Measurements from ENCODE around the gene TMEM176B.

TMEM176B gene

GRCh38 chr7:150835702-150836280 lies 35.6 kb upstream of the TMEM176B start:
- Histone ChIP-seq H3K4me3 (ENCODE audit: low read length) (no peak overlapping the region), H2BK5ac (ENCODE audit: low read length) (no peak overlapping the region), H3K4ac (ENCODE audit: low read depth, low read length) (no peak overlapping the region), H2BK15ac (replicated peaks; ENCODE audit: low read depth) (no peak overlapping the region), H3K23ac (ENCODE audit: low read length) (no peak overlapping the region), H3K79me2 (ENCODE audit: control insufficient read depth, insufficient read depth, low read length) (no peaks in the 10 kb centered on the region), H4K5ac (ENCODE audit: low read length) (no peak overlapping the region), H3K4me2 (ENCODE audit: low read length) (no peak overlapping the region), H3K18ac (ENCODE audit: low read length) (no peak overlapping the region), H3K56ac (ENCODE audit: low read length) (no peak overlapping the region), H2BK120ac (ENCODE audit: low read depth, low read length) (no peak overlapping the region), H3K27me3 (ENCODE audit: insufficient read depth, low read length, poor library complexity) (no peaks in the 10 kb centered on the region), H3K4me1 (ENCODE audit: control insufficient read depth, low read depth, low read length) (no peaks in the 10 kb centered on the region), H3K36me3 (ENCODE audit: control insufficient read depth, insufficient read depth, low read length) (no peaks in the 10 kb centered on the region), H3K27ac (ENCODE audit: low read depth, low read length) (no peak overlapping the region), H2AK5ac (ENCODE audit: low read length) (no peak overlapping the region), H4K8ac (ENCODE audit: low read depth, low read length) (no peak overlapping the region), H3K9ac (ENCODE audit: low read length) (no peak overlapping the region), H3K79me1 (ENCODE audit: low read length) (no peaks in the 10 kb centered on the region)
- no peak for DNase-seq
- WGBS (ENCODE audit: extremely low coverage, insufficient coverage, low lambda C conversion rate): no CpG with 5 or more reads among the region's 6 CpGs

- H3K18ac ChIP-seq (ENCODE audit: low read length): no peak overlapping the region
- H3K56ac ChIP-seq (ENCODE audit: low read length): no peak overlapping the region
- H3K4me3 ChIP-seq (ENCODE audit: low read length): no peak overlapping the region
These were observed 34.9 kb upstream of the TMEM176B start for GRCh38 chr7:150835019-150835418.

GRCh38 chr7:150831851-150832250 lies 31.7 kb upstream of the TMEM176B start:
- no peak overlapping the region for H3K4me3 ChIP-seq (ENCODE audit: low read length)
- H4K5ac ChIP-seq (ENCODE audit: low read length): no peak overlapping the region
- no peak for DNase-seq
- no peak overlapping the region for H2AK5ac ChIP-seq (ENCODE audit: low read length)
- no peak overlapping the region for H3K23ac ChIP-seq (ENCODE audit: low read length)
- no peaks in the 10 kb centered on the region for H3K79me1 ChIP-seq (ENCODE audit: low read length)
- H3K18ac ChIP-seq (ENCODE audit: low read length): no peak overlapping the region
- no peak overlapping the region for H3K27ac ChIP-seq (ENCODE audit: low read depth, low read length)
- no peaks in the 10 kb centered on the region for H3K27me3 ChIP-seq (ENCODE audit: insufficient read depth, low read length, poor library complexity)
- H2BK120ac ChIP-seq (ENCODE audit: low read depth, low read length): no peak overlapping the region
- H4K8ac ChIP-seq (ENCODE audit: low read depth, low read length): no peak overlapping the region
- H3K4me1 ChIP-seq (ENCODE audit: control insufficient read depth, low read depth, low read length): no peaks in the 10 kb centered on the region
- no CpG with 5 or more reads among the region's 1 CpG for WGBS (ENCODE audit: extremely low coverage, insufficient coverage, low lambda C conversion rate)
- no peak overlapping the region for H3K4me2 ChIP-seq (ENCODE audit: low read length)
- no peak overlapping the region for H3K4ac ChIP-seq (ENCODE audit: low read depth, low read length)
- H3K56ac ChIP-seq (ENCODE audit: low read length): no peak overlapping the region
- H3K79me2 ChIP-seq (ENCODE audit: control insufficient read depth, insufficient read depth, low read length): no peaks in the 10 kb centered on the region
- H3K36me3 ChIP-seq (ENCODE audit: control insufficient read depth, insufficient read depth, low read length): no peaks in the 10 kb centered on the region
- no peak overlapping the region for H2BK15ac ChIP-seq (replicated peaks; ENCODE audit: low read depth)
- H3K9ac ChIP-seq (ENCODE audit: low read length): no peak overlapping the region
- H2BK5ac ChIP-seq (ENCODE audit: low read length): no peak overlapping the region

More at GRCh38 chr7:150835019-150835418, 34.9 kb upstream of the TMEM176B start:
- H2BK5ac ChIP-seq (ENCODE audit: low read length): no peak overlapping the region
- no peak overlapping the region for H4K5ac ChIP-seq (ENCODE audit: low read length)
- no peak overlapping the region for H3K9ac ChIP-seq (ENCODE audit: low read length)
- H3K4me1 ChIP-seq (ENCODE audit: control insufficient read depth, low read depth, low read length): no peaks in the 10 kb centered on the region
- no peaks in the 10 kb centered on the region for H3K79me1 ChIP-seq (ENCODE audit: low read length)
- no peak overlapping the region for H3K4ac ChIP-seq (ENCODE audit: low read depth, low read length)
- no peak overlapping the region for H2BK15ac ChIP-seq (replicated peaks; ENCODE audit: low read depth)
- no peaks in the 10 kb centered on the region for H3K79me2 ChIP-seq (ENCODE audit: control insufficient read depth, insufficient read depth, low read length)
- H3K27me3 ChIP-seq (ENCODE audit: insufficient read depth, low read length, poor library complexity): no peaks in the 10 kb centered on the region
- H3K36me3 ChIP-seq (ENCODE audit: control insufficient read depth, insufficient read depth, low read length): no peaks in the 10 kb centered on the region
- no peak for DNase-seq
- H2AK5ac ChIP-seq (ENCODE audit: low read length): no peak overlapping the region
- no peak overlapping the region for H3K23ac ChIP-seq (ENCODE audit: low read length)
- H3K27ac ChIP-seq (ENCODE audit: low read depth, low read length): no peak overlapping the region
- no peak overlapping the region for H3K4me2 ChIP-seq (ENCODE audit: low read length)
- no CpG with 5 or more reads among the region's 1 CpG for WGBS (ENCODE audit: extremely low coverage, insufficient coverage, low lambda C conversion rate)
- no peak overlapping the region for H2BK120ac ChIP-seq (ENCODE audit: low read depth, low read length)
- H4K8ac ChIP-seq (ENCODE audit: low read depth, low read length): no peak overlapping the region

- H3K56ac ChIP-seq (ENCODE audit: low read length): no peak overlapping the region
- H4K8ac ChIP-seq (ENCODE audit: low read depth, low read length): no peak overlapping the region
- H3K4ac ChIP-seq (ENCODE audit: low read depth, low read length): no peak overlapping the region
- H3K18ac ChIP-seq (ENCODE audit: low read length): no peak overlapping the region
- no peaks in the 10 kb centered on the region for H3K79me1 ChIP-seq (ENCODE audit: low read length)
- H2BK5ac ChIP-seq (ENCODE audit: low read length): no peak overlapping the region
- no peak overlapping the region for H3K23ac ChIP-seq (ENCODE audit: low read length)
- WGBS (ENCODE audit: extremely low coverage, insufficient coverage, low lambda C conversion rate): no CpG with 5 or more reads among the region's 1 CpG
- no peak overlapping the region for H2BK15ac ChIP-seq (replicated peaks; ENCODE audit: low read depth)
- H3K9ac ChIP-seq (ENCODE audit: low read length): no peak overlapping the region
- H3K4me2 ChIP-seq (ENCODE audit: low read length): no peak overlapping the region
- DNase-seq: no peak
- no peaks in the 10 kb centered on the region for H3K79me2 ChIP-seq (ENCODE audit: control insufficient read depth, insufficient read depth, low read length)
- H3K27ac ChIP-seq (ENCODE audit: low read depth, low read length): no peak overlapping the region
- no peak overlapping the region for H4K5ac ChIP-seq (ENCODE audit: low read length)
- H2AK5ac ChIP-seq (ENCODE audit: low read length): no peak overlapping the region
- H3K4me3 ChIP-seq (ENCODE audit: low read length): no peak overlapping the region
- H3K27me3 ChIP-seq (ENCODE audit: insufficient read depth, low read length, poor library complexity): no peaks in the 10 kb centered on the region
- H3K4me1 ChIP-seq (ENCODE audit: control insufficient read depth, low read depth, low read length): no peaks in the 10 kb centered on the region
- no peaks in the 10 kb centered on the region for H3K36me3 ChIP-seq (ENCODE audit: control insufficient read depth, insufficient read depth, low read length)
- H2BK120ac ChIP-seq (ENCODE audit: low read depth, low read length): no peak overlapping the region
These were observed 30.8 kb upstream of the TMEM176B start for GRCh38 chr7:150830937-150831336.

GRCh38 chr7:150829426-150829825 lies 29.3 kb upstream of the TMEM176B start:
- no peak overlapping the region for H2BK5ac ChIP-seq (ENCODE audit: low read length)
- H3K9ac ChIP-seq (ENCODE audit: low read length): no peak overlapping the region
- H3K4ac ChIP-seq (ENCODE audit: low read depth, low read length): no peak overlapping the region
- H3K27ac ChIP-seq (ENCODE audit: low read depth, low read length): no peak overlapping the region
- DNase-seq: no peak
- no peak overlapping the region for H2BK15ac ChIP-seq (replicated peaks; ENCODE audit: low read depth)
- no peaks in the 10 kb centered on the region for H3K79me2 ChIP-seq (ENCODE audit: control insufficient read depth, insufficient read depth, low read length)
- H4K8ac ChIP-seq (ENCODE audit: low read depth, low read length): no peak overlapping the region
- H3K36me3 ChIP-seq (ENCODE audit: control insufficient read depth, insufficient read depth, low read length): no peaks in the 10 kb centered on the region
- no peak overlapping the region for H2BK120ac ChIP-seq (ENCODE audit: low read depth, low read length)
- no peak overlapping the region for H4K5ac ChIP-seq (ENCODE audit: low read length)
- H3K56ac ChIP-seq (ENCODE audit: low read length): no peak overlapping the region
- no peaks in the 10 kb centered on the region for H3K27me3 ChIP-seq (ENCODE audit: insufficient read depth, low read length, poor library complexity)
- no peak overlapping the region for H3K4me2 ChIP-seq (ENCODE audit: low read length)
- H2AK5ac ChIP-seq (ENCODE audit: low read length): no peak overlapping the region
- no CpG with 5 or more reads among the region's 1 CpG for WGBS (ENCODE audit: extremely low coverage, insufficient coverage, low lambda C conversion rate)
- H3K23ac ChIP-seq (ENCODE audit: low read length): no peak overlapping the region
- H3K4me3 ChIP-seq (ENCODE audit: low read length): no peak overlapping the region
- H3K79me1 ChIP-seq (ENCODE audit: low read length): no peaks in the 10 kb centered on the region
- H3K18ac ChIP-seq (ENCODE audit: low read length): no peak overlapping the region
- no peaks in the 10 kb centered on the region for H3K4me1 ChIP-seq (ENCODE audit: control insufficient read depth, low read depth, low read length)

- Histone ChIP-seq H3K9ac (ENCODE audit: low read length) (no peak overlapping the region), H4K5ac (ENCODE audit: low read length) (no peak overlapping the region), H2AK5ac (ENCODE audit: low read length) (no peak overlapping the region), H3K4ac (ENCODE audit: low read depth, low read length) (no peak overlapping the region), H3K23ac (ENCODE audit: low read length) (no peak overlapping the region), H3K36me3 (ENCODE audit: control insufficient read depth, insufficient read depth, low read length) (no peaks in the 10 kb centered on the region), H3K18ac (ENCODE audit: low read length) (no peak overlapping the region), H3K79me1 (ENCODE audit: low read length) (no peaks in the 10 kb centered on the region), H3K27ac (ENCODE audit: low read depth, low read length) (no peak overlapping the region), H2BK5ac (ENCODE audit: low read length) (no peak overlapping the region), H3K4me2 (ENCODE audit: low read length) (no peak overlapping the region), H3K4me3 (ENCODE audit: low read length) (no peak overlapping the region), H3K27me3 (ENCODE audit: insufficient read depth, low read length, poor library complexity) (no peaks in the 10 kb centered on the region), H3K79me2 (ENCODE audit: control insufficient read depth, insufficient read depth, low read length) (no peaks in the 10 kb centered on the region), H3K4me1 (ENCODE audit: control insufficient read depth, low read depth, low read length) (no peaks in the 10 kb centered on the region), H3K56ac (ENCODE audit: low read length) (no peak overlapping the region), H2BK15ac (replicated peaks; ENCODE audit: low read depth) (no peak overlapping the region), H4K8ac (ENCODE audit: low read depth, low read length) (no peak overlapping the region), H2BK120ac (ENCODE audit: low read depth, low read length) (no peak overlapping the region)
- no CpG with 5 or more reads among the region's 2 CpGs for WGBS (ENCODE audit: extremely low coverage, insufficient coverage, low lambda C conversion rate)
- DNase-seq: no peak
These were observed 28.2 kb upstream of the TMEM176B start for GRCh38 chr7:150828384-150828783.

All from mesendoderm (in vitro differentiated cells).